Pancreas (tissue), 10 donors: ENCODE data around the gene PRSS38. TPM values are rescaled to one million over a fixed set of nuclear protein-coding genes. Genes with fewer than 3 reads are reported as not detected.

ENCODE experiments used
- ATAC-seq, 4 donors: fragments of 200-7000 bp; cut with Tn5 transposase; one replicate each; pipeline versions ENCODE4 v1.8.0 to v1.9.1; 2020; ENCODE audit warnings: mild to moderate bottlenecking in 4 of 4, moderate library complexity in 4 of 4
- DNase-seq, 6 donors: peaks; one replicate each; pipeline ENCODE4 v3.0.0-alpha.2; 2020
- FAIRE-seq: peaks from 2 replicates; lab custom pipeline; 2012; peaks lifted over from hg19 to GRCh38; lab: Jason Lieb, UNC
- H3K27ac ChIP-seq, 4 donors: fragments of 200-600 bp; sonication (generic); 1 replicate in 3 of 4; 2 replicates in 1 of 4; pipeline versions ENCODE4 v1.5.0 to v1.8.0; 2020
- H3K27me3 ChIP-seq, 4 donors: fragments of 200-600 bp; one replicate each; pipeline ENCODE4 v1.8.0; 2021
- H3K36me3 ChIP-seq, 3 donors: fragments of 200-600 bp; sonication (generic) in 1 of 3; one replicate each; pipeline versions ENCODE4 v1.5.0 to v1.8.0; 2020 to 2021
- H3K4me1 ChIP-seq, 3 donors: fragments of 200-600 bp; one replicate each; pipeline ENCODE4 v1.8.0; 2021
- H3K4me3 ChIP-seq, 4 donors: fragments of 200-600 bp; sonication (generic) in 2 of 4; one replicate each; pipeline versions ENCODE4 v1.5.0 to v1.8.0; 2020 to 2021
- H3K9me3 ChIP-seq, 4 donors: fragments of 200-600 bp; one replicate each; pipeline ENCODE4 v1.8.0; 2021
- WGBS, 2 donors: extraction: QIAGEN DNeasy Blood & Tissue Kit; methylation state at CpG; one replicate each; pipeline ENCODE4 v1.1.7; 2013; 5-methylcytosine and 5-hydroxymethylcytosine counted together
- intact Hi-C, 3 donors: fragments of 100-400 bp; cut with DNase I; formaldehyde crosslinking; loops; one replicate each; pipeline versions ENCODE4 v1.11.1 to v1.14.2; 2022
- polyA plus RNA-seq, 2 donors: library from polyadenylated mRNA; stranded (reverse); fragments of 200-250 nt; gene quantifications; one replicate each; pipeline ENCODE4 v1.2.3, GENCODE V29; 2013
- total RNA-seq, 6 donors: library from RNA; stranded (reverse); fragmentation: NEBNext Ultra II Directional in 4 of 6; extraction: Animal tissue kit (Norgen Biotek cat#: 25700) in 4 of 6; gene quantifications; one replicate each; pipeline versions ENCODE4 v1.2.1 to v1.2.4, GENCODE V29; 2021 to 2023
- TF ChIP-seq, protein P1 (sequence below), 4 donors: fragments of 200-600 bp; sonication (generic) in 3 of 4; IDR thresholded peaks; one replicate each; pipeline versions ENCODE4 v1.5.0 to v1.8.0; 2021; ENCODE audit warnings: antibody characterized with exemption in 4 of 4
- donor health status: healthy with polysubstance abuse.
- donor health status: DM: no; HTN: no; CAD: no; lungs with moderate emphysema.
- donor health status: DM: no; HTN: no; CAD: no.
- donor health status: control.
- donor health status: control.
- donor health status: Bipolar disorder and iron deficiency.
- donor health status: DM: yes; HTN: yes; CAD: no.
- donor health status: DM: no; HTN: no; CAD: no.
- donor health status: DM: no; HTN: no; CAD: no.
- donor health status: DM: yes; HTN: yes; CAD: no.

Gene PRSS38
- total and polyA plus RNA-seq, 8 donors = not detected

DNA sequence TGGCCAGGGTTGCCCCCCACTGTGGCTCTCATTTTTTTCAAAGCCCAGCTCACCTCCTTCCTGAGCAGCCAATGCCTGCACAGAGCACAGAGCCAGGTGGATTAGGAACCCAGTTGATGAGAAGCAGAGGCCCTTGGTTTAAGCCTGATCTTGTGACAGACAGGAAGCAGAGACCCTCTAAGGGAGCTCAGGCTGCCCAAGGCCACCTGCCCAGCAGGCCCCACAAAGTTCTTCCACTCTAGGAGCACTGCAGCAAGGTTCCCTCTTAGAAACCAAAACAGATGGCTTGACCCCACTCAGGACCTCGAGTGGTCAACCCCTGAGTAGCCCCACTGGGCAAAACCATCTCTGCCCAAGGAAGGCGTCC, 25.5 kb upstream of the PRSS38 start:
- H3K9me3 ChIP-seq = no peaks in the 10 kb centered on the region
- intact Hi-C loops = no loop called here
- ATAC-seq (no peak), DNase-seq (peak in 1 of 6 donors; percentile 23), FAIRE-seq (no peak)
- no peak overlapping the region for H3K4me3 ChIP-seq
- 84 to 85% methylated on average over 2 of the region's 2 CpGs for WGBS, 2 donors
- TF ChIP-seq, protein P1, sequence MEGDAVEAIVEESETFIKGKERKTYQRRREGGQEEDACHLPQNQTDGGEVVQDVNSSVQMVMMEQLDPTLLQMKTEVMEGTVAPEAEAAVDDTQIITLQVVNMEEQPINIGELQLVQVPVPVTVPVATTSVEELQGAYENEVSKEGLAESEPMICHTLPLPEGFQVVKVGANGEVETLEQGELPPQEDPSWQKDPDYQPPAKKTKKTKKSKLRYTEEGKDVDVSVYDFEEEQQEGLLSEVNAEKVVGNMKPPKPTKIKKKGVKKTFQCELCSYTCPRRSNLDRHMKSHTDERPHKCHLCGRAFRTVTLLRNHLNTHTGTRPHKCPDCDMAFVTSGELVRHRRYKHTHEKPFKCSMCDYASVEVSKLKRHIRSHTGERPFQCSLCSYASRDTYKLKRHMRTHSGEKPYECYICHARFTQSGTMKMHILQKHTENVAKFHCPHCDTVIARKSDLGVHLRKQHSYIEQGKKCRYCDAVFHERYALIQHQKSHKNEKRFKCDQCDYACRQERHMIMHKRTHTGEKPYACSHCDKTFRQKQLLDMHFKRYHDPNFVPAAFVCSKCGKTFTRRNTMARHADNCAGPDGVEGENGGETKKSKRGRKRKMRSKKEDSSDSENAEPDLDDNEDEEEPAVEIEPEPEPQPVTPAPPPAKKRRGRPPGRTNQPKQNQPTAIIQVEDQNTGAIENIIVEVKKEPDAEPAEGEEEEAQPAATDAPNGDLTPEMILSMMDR (IDR thresholded peaks at IDR 0.05) = no peak
- no peaks in the 10 kb centered on the region for H3K36me3 ChIP-seq
- H3K4me1 ChIP-seq = peaks cover 5 to 14% (median 13%) of the 10 kb centered on the region in 3 donors
- no peaks in the 10 kb centered on the region for H3K27me3 ChIP-seq
- H3K27ac ChIP-seq = no peak overlapping the region

DNA sequence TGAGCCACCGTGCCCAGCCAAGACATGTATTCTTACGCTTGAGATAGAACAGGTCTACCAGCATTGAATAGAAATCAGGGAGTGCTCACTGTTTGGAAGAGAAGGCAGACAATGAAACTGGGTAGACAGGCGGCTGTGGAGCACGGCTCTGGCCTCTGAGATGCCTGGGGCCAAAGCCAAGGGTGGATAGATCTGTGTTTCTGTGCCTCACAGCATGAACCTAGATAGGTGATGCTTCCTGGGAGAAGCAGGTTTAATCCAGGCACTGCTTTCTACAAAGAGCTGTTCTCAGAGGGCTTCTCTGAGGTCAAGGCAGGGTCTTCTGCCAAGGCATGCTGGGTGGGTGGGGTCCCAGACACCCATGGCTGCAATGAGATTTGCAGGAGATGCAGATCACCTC, 24.6 kb upstream of the PRSS38 start:
- Histone ChIP-seq H3K36me3 (no peaks in the 10 kb centered on the region), H3K27me3 (no peaks in the 10 kb centered on the region), H3K9me3 (no peaks in the 10 kb centered on the region), H3K4me1 (peaks cover 5 to 13% (median 13%) of the 10 kb centered on the region in 3 donors), H3K27ac (no peak overlapping the region), H3K4me3 (no peak overlapping the region)
- TF ChIP-seq, protein P1 (IDR thresholded peaks at IDR 0.05) = no peak
- ATAC-seq = no peak
- DNase-seq = no peak
- intact Hi-C loops = no loop called here
- WGBS, 2 donors = 82 to 88% methylated on average over 4 of the region's 4 CpGs
- FAIRE-seq = no peak

DNA sequence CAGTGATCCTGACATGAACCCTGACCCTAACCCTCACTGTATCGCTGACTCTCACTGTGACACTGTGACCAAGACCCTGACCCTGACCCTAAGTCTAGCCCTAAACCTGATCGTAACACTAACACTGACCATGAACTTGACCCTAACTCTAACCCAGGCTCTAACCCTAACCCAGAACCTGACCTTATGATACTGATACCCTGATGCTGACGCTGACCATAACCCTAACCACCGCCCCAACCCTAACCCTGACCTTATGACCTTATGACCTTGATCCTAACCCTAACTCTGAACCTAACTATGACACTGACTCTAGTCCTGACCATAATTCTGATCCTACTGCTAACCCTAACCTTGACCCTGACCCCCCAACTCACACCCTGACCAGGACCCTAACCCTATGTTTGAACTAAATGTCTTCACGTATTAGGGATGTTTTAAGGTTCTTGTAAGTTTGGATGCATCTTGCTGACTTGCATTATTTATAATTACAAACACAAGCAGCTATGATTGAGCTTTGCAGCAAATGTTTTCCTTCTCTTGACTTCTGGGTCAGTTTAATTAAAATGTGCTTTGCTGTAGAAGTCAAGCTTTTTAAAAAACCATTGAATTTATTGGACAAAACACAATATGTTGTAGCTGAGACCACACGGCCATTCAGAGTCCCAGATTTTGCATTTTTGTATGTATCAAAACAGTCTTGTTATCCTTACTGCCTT, 23.9 kb upstream of the PRSS38 start:
- no peak for FAIRE-seq
- no peak overlapping the region for H3K27ac ChIP-seq
- intact Hi-C loops = no loop called here
- H3K27me3 ChIP-seq = no peaks in the 10 kb centered on the region
- H3K4me3 ChIP-seq = no peak overlapping the region
- DNase-seq = no peak
- no peaks in the 10 kb centered on the region for H3K36me3 ChIP-seq
- peaks cover 0 to 7% (median 6%) of the 10 kb centered on the region in 3 donors for H3K4me1 ChIP-seq
- H3K9me3 ChIP-seq = no peaks in the 10 kb centered on the region
- TF ChIP-seq, protein P1 (IDR thresholded peaks at IDR 0.05) = no peak
- no peak for ATAC-seq
- 85 to 86% methylated on average over 6 of the region's 6 CpGs for WGBS, 2 donors

DNA sequence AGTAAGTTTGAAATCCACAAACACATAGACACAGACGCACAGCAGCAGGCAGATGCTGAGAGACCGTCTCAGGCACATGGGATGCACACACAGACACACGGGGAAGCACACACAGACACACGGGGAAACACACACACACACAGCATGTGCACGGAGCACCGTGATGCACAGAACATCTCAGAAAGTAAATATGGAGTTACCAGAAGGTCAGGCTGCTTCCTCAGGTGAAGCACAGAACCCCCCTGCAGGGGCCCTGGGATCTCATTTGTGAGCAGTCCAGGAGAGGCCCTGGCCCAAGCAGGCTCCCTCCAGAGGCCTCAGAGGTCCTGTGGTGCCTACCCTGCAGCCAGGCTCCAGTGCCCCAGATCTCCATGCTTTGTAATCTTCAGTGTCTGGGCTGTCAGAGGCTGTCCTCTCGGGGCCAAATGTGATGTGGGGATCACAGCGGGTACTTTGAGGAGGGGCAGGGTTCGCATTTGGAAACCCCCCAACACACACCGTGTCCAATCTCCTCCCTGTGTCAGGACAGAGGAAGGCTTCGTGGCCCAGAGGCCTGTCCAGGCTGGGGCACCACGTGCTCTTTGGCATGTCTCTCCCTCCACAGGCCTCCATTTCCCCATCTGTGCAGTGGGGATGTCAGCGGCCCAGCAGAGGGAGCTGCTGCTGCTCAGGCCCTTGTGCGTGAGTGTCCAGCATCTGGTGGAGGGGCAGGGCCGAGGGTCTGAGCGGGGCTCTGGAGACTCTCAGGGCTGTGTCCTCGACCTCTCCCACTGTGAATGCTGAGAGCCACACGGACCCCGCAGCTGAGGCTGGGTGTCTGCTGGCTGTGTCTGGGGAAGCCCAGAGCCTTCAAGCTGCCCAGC, 23.0 kb upstream of the PRSS38 start:
- no peaks in the 10 kb centered on the region for H3K27me3 ChIP-seq
- TF ChIP-seq, protein P1 (IDR thresholded peaks at IDR 0.05) = no peak
- FAIRE-seq (no peak), DNase-seq (no peak), ATAC-seq (no peak)
- no peaks in the 10 kb centered on the region for H3K9me3 ChIP-seq
- WGBS, 2 donors = 76 to 83% methylated on average over 19 of the region's 19 CpGs
- no peak overlapping the region for H3K27ac ChIP-seq
- H3K4me1 ChIP-seq = no peaks in the 10 kb centered on the region
- intact Hi-C loops = no loop called here
- H3K4me3 ChIP-seq = no peak overlapping the region
- H3K36me3 ChIP-seq = no peaks in the 10 kb centered on the region
